GM21576 (cell line): ENCODE data around the gene FAM124A.

ENCODE experiments used
- ATAC-seq: cut with Tn5 transposase; IDR thresholded peaks from one replicate; pipeline ENCODE4 v1.9.1; 2021; ENCODE audit warnings: mild to moderate bottlenecking, moderate library complexity; ENCODE audit not compliant: unreplicated experiment

Gene FAM124A

GRCh38 chr13:51331354-51331861 lies 109.2 kb downstream of the FAM124A start:
- ATAC-seq, result no peak

GRCh38 chr13:51332566-51333361 lies 110.6 kb downstream of the FAM124A start:
- no peak for ATAC-seq

GRCh38 chr13:51333421-51333820 lies 111.2 kb downstream of the FAM124A start:
- ATAC-seq, result no peak

- ATAC-seq, result no peak
These were observed 111.6 kb downstream of the FAM124A start for GRCh38 chr13:51333826-51334225.
